ENCODE measurements around the gene TBL1XR1.

Gene TBL1XR1

GRCh38 chr3:177093966-177094365 is 103.3 kb downstream of the TBL1XR1 start:
- TF ChIP-seq, protein P1, sequence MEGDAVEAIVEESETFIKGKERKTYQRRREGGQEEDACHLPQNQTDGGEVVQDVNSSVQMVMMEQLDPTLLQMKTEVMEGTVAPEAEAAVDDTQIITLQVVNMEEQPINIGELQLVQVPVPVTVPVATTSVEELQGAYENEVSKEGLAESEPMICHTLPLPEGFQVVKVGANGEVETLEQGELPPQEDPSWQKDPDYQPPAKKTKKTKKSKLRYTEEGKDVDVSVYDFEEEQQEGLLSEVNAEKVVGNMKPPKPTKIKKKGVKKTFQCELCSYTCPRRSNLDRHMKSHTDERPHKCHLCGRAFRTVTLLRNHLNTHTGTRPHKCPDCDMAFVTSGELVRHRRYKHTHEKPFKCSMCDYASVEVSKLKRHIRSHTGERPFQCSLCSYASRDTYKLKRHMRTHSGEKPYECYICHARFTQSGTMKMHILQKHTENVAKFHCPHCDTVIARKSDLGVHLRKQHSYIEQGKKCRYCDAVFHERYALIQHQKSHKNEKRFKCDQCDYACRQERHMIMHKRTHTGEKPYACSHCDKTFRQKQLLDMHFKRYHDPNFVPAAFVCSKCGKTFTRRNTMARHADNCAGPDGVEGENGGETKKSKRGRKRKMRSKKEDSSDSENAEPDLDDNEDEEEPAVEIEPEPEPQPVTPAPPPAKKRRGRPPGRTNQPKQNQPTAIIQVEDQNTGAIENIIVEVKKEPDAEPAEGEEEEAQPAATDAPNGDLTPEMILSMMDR (conservative IDR thresholded peaks at IDR 0.05; ENCODE audit: control insufficient read depth, insufficient read depth, low read depth, low read length) = no peak
- no peak for DNase-seq (ENCODE audit: low read depth)
- no peak overlapping the region for H3K4me3 ChIP-seq (ENCODE audit: control insufficient read depth, low read depth, low read length)

- TF ChIP-seq, protein P1 (conservative IDR thresholded peaks at IDR 0.05; ENCODE audit: control insufficient read depth, insufficient read depth, low read depth, low read length) = no peak
- no peak for DNase-seq (ENCODE audit: low read depth)
These were observed 107.4 kb downstream of the TBL1XR1 start for GRCh38 chr3:177089901-177090300.

GRCh38 chr3:177089110-177089509 is 108.2 kb downstream of the TBL1XR1 start:
- no peak for DNase-seq (ENCODE audit: low read depth)
- TF ChIP-seq, protein P1 (conservative IDR thresholded peaks at IDR 0.05; ENCODE audit: control insufficient read depth, insufficient read depth, low read depth, low read length) = no peak
- no peak overlapping the region for H3K4me3 ChIP-seq (ENCODE audit: control insufficient read depth, low read depth, low read length)

More at GRCh38 chr3:177089901-177090300, 107.4 kb downstream of the TBL1XR1 start:
- no peak overlapping the region for H3K4me3 ChIP-seq (ENCODE audit: control insufficient read depth, low read depth, low read length)

- DNase-seq (ENCODE audit: low read depth) = no peak
- TF ChIP-seq, protein P1 (conservative IDR thresholded peaks at IDR 0.05; ENCODE audit: control insufficient read depth, insufficient read depth, low read depth, low read length) = no peak
- H3K4me3 ChIP-seq (ENCODE audit: control insufficient read depth, low read depth, low read length) = no peak overlapping the region
These were observed 111.5 kb downstream of the TBL1XR1 start for GRCh38 chr3:177085794-177086193.

- no peak overlapping the region for H3K4me3 ChIP-seq (ENCODE audit: control insufficient read depth, low read depth, low read length)
- no peak for DNase-seq (ENCODE audit: low read depth)
- TF ChIP-seq, protein P1 (conservative IDR thresholded peaks at IDR 0.05; ENCODE audit: control insufficient read depth, insufficient read depth, low read depth, low read length) = no peak
These were observed 112.7 kb downstream of the TBL1XR1 start for GRCh38 chr3:177084616-177085015.

DNA sequence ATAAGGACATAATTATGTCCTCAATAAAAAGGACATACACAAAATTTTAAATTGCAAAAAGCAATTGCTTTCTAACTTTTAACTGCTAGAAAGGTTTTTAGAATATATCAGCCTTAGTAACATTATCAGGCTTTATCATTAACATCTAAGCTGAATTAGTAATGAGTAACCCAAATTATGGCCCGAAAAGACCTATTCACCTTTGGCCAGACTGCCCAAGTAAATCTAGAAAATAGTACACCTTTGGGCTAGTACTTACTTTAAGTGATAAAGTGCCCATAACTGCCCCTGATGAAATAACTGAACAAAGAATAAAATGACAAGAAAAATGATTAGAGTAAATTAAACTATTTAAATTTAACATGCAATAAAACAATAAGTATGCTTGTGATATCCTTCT is 117.2 kb downstream of the TBL1XR1 start:
- TF ChIP-seq, protein P1 (conservative IDR thresholded peaks at IDR 0.05; ENCODE audit: control insufficient read depth, insufficient read depth, low read depth, low read length) = no peak
- H3K4me3 ChIP-seq (ENCODE audit: control insufficient read depth, low read depth, low read length) = no peak overlapping the region
- no peak for DNase-seq (ENCODE audit: low read depth)

- H3K4me3 ChIP-seq (ENCODE audit: control insufficient read depth, low read depth, low read length) = no peak overlapping the region
- no peak for DNase-seq (ENCODE audit: low read depth)
- TF ChIP-seq, protein P1 (conservative IDR thresholded peaks at IDR 0.05; ENCODE audit: control insufficient read depth, insufficient read depth, low read depth, low read length) = no peak
These were observed 117.6 kb downstream of the TBL1XR1 start for GRCh38 chr3:177079684-177080083.

All from fibroblast of mammary gland (primary cell).